PFSK-1 (cell line): ENCODE results near the gene ISOC1.

Experiments used
- POLR2AphosphoS5 ChIP-seq: IDR thresholded peaks from 2 replicates; pipeline ENCODE4 v1.6.1; 2012; ENCODE audit warnings: low read depth, mild to moderate bottlenecking, control low read depth, low read length, moderate library complexity
- TAF1 ChIP-seq: IDR thresholded peaks from 2 replicates; pipeline ENCODE4 v1.6.1; 2012; ENCODE audit warnings: low read length, control low read depth, borderline replicate concordance; ENCODE audit not compliant: insufficient read depth
- TF ChIP-seq, protein P1 (sequence below), 2 experiments: IDR thresholded peaks; 2 replicates each; pipeline versions ENCODE4 v1.6.1 to v1.8.0; 2011 to 2012; ENCODE audit warnings: low read depth in 2 of 2, low read length in 2 of 2, control low read depth in 1 of 2, inconsistent platforms in 1 of 2, mild to moderate bottlenecking in 1 of 2, moderate library complexity in 1 of 2; ENCODE audit not compliant: insufficient read depth in 1 of 2

DNA sequence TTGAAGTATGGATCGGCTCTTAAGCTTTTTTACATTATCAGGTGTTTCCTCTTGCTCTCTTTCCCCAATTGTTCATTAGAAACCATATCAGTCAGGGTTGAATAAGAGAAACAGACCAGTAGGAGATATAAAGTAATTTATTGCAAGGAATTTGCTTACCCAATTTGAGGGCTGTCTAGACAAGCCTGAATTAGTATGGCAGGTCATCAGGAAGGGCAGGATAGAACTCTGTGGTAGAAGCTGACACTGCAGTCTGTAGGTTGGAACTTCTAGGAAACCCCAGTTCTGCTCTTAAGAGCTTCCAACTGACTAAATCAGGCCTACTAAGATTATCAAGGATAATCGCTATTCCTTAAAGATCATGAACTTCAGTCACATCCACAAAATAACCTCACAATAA is 24.3 kb downstream of the ISOC1 start:
- TF ChIP-seq TAF1 (no peak), POLR2AphosphoS5 (no peak)
- TF ChIP-seq, protein P1, sequence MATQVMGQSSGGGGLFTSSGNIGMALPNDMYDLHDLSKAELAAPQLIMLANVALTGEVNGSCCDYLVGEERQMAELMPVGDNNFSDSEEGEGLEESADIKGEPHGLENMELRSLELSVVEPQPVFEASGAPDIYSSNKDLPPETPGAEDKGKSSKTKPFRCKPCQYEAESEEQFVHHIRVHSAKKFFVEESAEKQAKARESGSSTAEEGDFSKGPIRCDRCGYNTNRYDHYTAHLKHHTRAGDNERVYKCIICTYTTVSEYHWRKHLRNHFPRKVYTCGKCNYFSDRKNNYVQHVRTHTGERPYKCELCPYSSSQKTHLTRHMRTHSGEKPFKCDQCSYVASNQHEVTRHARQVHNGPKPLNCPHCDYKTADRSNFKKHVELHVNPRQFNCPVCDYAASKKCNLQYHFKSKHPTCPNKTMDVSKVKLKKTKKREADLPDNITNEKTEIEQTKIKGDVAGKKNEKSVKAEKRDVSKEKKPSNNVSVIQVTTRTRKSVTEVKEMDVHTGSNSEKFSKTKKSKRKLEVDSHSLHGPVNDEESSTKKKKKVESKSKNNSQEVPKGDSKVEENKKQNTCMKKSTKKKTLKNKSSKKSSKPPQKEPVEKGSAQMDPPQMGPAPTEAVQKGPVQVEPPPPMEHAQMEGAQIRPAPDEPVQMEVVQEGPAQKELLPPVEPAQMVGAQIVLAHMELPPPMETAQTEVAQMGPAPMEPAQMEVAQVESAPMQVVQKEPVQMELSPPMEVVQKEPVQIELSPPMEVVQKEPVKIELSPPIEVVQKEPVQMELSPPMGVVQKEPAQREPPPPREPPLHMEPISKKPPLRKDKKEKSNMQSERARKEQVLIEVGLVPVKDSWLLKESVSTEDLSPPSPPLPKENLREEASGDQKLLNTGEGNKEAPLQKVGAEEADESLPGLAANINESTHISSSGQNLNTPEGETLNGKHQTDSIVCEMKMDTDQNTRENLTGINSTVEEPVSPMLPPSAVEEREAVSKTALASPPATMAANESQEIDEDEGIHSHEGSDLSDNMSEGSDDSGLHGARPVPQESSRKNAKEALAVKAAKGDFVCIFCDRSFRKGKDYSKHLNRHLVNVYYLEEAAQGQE (IDR thresholded peaks at IDR 0.05; ENCODE audit: insufficient read depth in 1 of 2, low read depth in 2 of 2, low read length in 2 of 2): no peak
